Panc1 (cell line): ENCODE measurements around the gene MYL5. TPM values are rescaled to one million over a fixed set of nuclear protein-coding genes. Genes with fewer than 3 reads are reported as not detected.
A peak's percentile ranks its signal among the peaks of the same experiment; 100 is the strongest.

Experiments
- ATAC-seq: fragments of 200-7000 bp; cut with Tn5 transposase; 2 replicates; pipeline ENCODE4 v1.9.1; 2020; ENCODE audit warnings: mild to moderate bottlenecking, moderate library complexity
- BruUV-seq: library from RNA; stranded (reverse); fragments of 400-500 nt; replicated peaks from 2 replicates; lab custom pipeline; 2021; lab: Mats Ljungman, UMichigan
- CTCF ChIA-PET: fragments of 300-600 bp; sonication (Branson Sonifier 250); formaldehyde crosslinking; loops from one replicate; lab custom pipeline; 2022; ENCODE audit warnings: antibody characterized with exemption; lab: Charles Lee
- POLR2A ChIA-PET: fragments of 300-600 bp; sonication (Branson Sonifier 250); formaldehyde crosslinking; loops from one replicate; lab custom pipeline; 2022; ENCODE audit warnings: antibody characterized with exemption; lab: Charles Lee
- DNase-seq: peaks from one replicate; pipeline ENCODE4 v3.0.0-alpha.2; 2010; ENCODE audit warnings: low read depth, low spot score
- H3K27ac ChIP-seq: 2 replicates; pipeline ENCODE4 v1.5.1; 2011; ENCODE audit warnings: mild to moderate bottlenecking, low read length, inconsistent platforms
- H3K27me3 ChIP-seq: fragments of 200-500 bp; sonication (Bioruptor generic); 2 replicates; pipeline ENCODE4 v1.6.0; 2014; ENCODE audit warnings: low read length, inconsistent platforms; ENCODE audit not compliant: control insufficient read depth, insufficient read depth
- H3K36me3 ChIP-seq: fragments of 200-500 bp; sonication (Bioruptor generic); 2 replicates; pipeline ENCODE4 v1.5.1; 2014; ENCODE audit warnings: inconsistent platforms, mild to moderate bottlenecking, low read length, moderate library complexity; ENCODE audit not compliant: control insufficient read depth, insufficient read depth
- H3K4me1 ChIP-seq: 2 replicates; pipeline ENCODE4 v1.5.1; 2011; ENCODE audit warnings: inconsistent platforms, mild to moderate bottlenecking, low read length, moderate library complexity; ENCODE audit not compliant: control insufficient read depth, insufficient read depth
- H3K4me3 ChIP-seq, 2 experiments: 2 replicates each; pipeline ENCODE4 v1.5.1; 2011 to 2012; ENCODE audit warnings: low read depth in 2 of 2, low read length in 2 of 2, mild to moderate bottlenecking in 2 of 2, inconsistent platforms in 1 of 2, moderate library complexity in 1 of 2
- H3K9me3 ChIP-seq: fragments of 200-500 bp; sonication (Bioruptor generic); 2 replicates; pipeline ENCODE4 v1.5.1; 2014; ENCODE audit warnings: low read depth, mild to moderate bottlenecking, inconsistent platforms, low read length, moderate library complexity; ENCODE audit not compliant: control insufficient read depth, insufficient read depth
- POLR2AphosphoS5 ChIP-seq: IDR thresholded peaks from 2 replicates; pipeline ENCODE4 v1.6.1; 2012; ENCODE audit warnings: mild to moderate bottlenecking, low read depth, low read length, moderate library complexity
- SIN3A ChIP-seq: IDR thresholded peaks from 2 replicates; pipeline ENCODE4 v1.6.1; 2012; ENCODE audit warnings: low read depth, mild to moderate bottlenecking, low read length, moderate library complexity, borderline replicate concordance; ENCODE audit not compliant: insufficient read depth
- in situ Hi-C: cut with HindIII; loops from 2 replicates; pipeline ENCODE4 v1.10.0; 2016; ENCODE audit warnings: low sequenced_read_pairs, low pct_unique_long_range_greater_than_20kb
- intact Hi-C: fragments of 100-400 bp; cut with micrococcal nuclease; formaldehyde crosslinking; loops from one replicate; pipeline ENCODE4 v1.10.0; 2022; ENCODE audit not compliant: unreplicated experiment
- total RNA-seq: library from RNA; stranded (reverse); gene quantifications from one replicate; pipeline ENCODE4 v1.2.1, GENCODE V29; 2021; ENCODE audit not compliant: unreplicated experiment
- TF ChIP-seq, protein P1 (sequence below): fragments of 450-650 bp; IDR thresholded peaks from 2 replicates; pipeline ENCODE4 v1.5.1; 2017; ENCODE audit warnings: mild to moderate bottlenecking
- TF ChIP-seq, protein P2 (sequence below), 2 experiments: IDR thresholded peaks; 2 replicates each; pipeline ENCODE4 v1.6.1; 2011 to 2012; ENCODE audit warnings: low read depth in 2 of 2, control low read depth in 1 of 2, low read length in 1 of 2, mild to moderate bottlenecking in 1 of 2, moderate library complexity in 1 of 2; ENCODE audit not compliant: insufficient read depth in 1 of 2

MYL5 gene
- total RNA-seq, 1 experiment from 2014 or later, result 12.0 TPM

DNA sequence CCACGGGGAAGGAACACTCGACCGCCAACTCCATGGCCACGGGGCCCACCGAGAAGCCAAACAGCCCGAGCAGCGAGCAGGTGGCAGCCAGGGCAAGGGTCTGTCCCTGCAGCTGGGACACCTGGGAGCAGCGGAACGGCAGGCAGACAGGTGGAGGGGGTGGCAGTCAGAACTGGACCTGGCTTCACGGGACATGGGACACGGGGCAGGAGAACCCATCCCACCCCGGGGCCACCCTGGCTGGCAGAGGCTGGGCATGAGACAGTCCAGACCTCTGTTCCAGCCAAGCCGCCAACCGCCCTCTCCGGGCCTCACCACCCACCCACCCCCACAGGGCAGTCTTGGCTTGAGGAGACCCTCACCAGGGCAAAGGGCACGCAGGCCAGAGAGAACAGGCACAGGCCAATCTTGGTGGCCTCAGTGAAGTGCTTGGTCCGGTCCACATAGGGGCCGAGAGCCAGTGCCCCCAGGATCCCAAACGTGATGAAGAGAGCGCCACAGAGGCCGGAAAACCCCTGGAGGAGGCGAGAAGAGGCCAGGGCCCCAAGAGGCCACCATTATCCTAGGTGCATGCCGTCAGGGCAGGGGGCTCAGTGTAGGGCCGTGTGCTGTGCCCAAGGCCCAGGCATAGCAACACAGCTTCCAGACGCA, 9.0 kb downstream of the MYL5 start:
- no peaks in the 10 kb centered on the region for H3K27me3 ChIP-seq
- intact Hi-C loops, result no loop called here
- POLR2A ChIA-PET, result no interaction called here

DNA sequence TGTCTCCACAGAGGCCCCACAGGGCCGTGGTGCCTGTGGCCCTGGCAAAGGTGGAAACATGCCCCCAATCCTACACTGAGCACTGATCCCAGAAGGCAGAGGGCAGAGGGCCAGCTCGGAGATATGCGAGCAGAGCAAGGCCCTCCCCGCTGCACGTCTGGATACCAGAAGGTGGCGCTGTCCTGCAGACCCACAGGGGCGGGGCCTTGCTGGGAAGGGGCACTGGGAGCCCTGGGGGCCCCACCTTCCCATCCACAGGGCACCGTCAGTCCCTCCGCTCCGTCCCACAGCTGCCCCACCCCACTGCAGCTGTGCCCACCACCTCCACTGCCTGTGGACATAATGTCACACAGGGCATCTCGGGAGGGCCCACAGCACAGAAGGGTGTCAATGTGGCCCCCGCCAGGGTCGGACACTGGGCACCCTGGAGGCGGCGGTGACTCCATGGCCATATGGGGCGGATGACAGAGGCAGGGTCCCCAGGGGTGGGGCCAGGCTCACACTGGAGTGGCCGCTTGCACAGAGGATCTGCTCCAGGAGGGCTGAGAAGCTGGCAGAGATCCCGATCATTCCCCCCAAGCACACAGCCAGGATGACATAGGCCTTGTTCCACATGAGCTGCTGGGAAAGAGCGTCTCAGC, 9.8 kb downstream of the MYL5 start:
- ATAC-seq (peak; percentile 57), DNase-seq (no peak)
- BruUV-seq, result no TSS peak
- CTCF ChIA-PET, result interaction anchor here (0.6 to 1.4 kb wide), 5 partner anchors 10 to 215 kb away, joined by 3 to 4 read pairs (median 3); partner anchors contain the start of genes ATP5ME and MYL5
- H3K27me3 ChIP-seq, result no peaks in the 10 kb centered on the region
- H3K27ac ChIP-seq, result no peak overlapping the region
- H3K4me1 ChIP-seq, result peaks cover 24% of the 10 kb centered on the region
- in situ Hi-C loops, result no loop called here
- H3K9me3 ChIP-seq, result no peaks in the 10 kb centered on the region
- H3K36me3 ChIP-seq, result no peaks in the 10 kb centered on the region
- POLR2A ChIA-PET, result no interaction called here
- intact Hi-C loops, result no loop called here
- H3K4me3 ChIP-seq, result no peak overlapping the region
- TF ChIP-seq, protein P1, sequence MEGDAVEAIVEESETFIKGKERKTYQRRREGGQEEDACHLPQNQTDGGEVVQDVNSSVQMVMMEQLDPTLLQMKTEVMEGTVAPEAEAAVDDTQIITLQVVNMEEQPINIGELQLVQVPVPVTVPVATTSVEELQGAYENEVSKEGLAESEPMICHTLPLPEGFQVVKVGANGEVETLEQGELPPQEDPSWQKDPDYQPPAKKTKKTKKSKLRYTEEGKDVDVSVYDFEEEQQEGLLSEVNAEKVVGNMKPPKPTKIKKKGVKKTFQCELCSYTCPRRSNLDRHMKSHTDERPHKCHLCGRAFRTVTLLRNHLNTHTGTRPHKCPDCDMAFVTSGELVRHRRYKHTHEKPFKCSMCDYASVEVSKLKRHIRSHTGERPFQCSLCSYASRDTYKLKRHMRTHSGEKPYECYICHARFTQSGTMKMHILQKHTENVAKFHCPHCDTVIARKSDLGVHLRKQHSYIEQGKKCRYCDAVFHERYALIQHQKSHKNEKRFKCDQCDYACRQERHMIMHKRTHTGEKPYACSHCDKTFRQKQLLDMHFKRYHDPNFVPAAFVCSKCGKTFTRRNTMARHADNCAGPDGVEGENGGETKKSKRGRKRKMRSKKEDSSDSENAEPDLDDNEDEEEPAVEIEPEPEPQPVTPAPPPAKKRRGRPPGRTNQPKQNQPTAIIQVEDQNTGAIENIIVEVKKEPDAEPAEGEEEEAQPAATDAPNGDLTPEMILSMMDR, result peak; percentile 92
- no peak for TF ChIP-seq SIN3A

More for the DNA sequence above, 9.0 kb downstream of the MYL5 start:
- CTCF ChIA-PET, result interaction anchor here (0.6 to 1.4 kb wide), 2 partner anchors 9 to 216 kb away, joined by 3 read pairs; partner anchors contain the start of genes ATP5ME and MYL5
- peaks cover 24% of the 10 kb centered on the region for H3K4me1 ChIP-seq
- no peak overlapping the region for H3K27ac ChIP-seq
- TF ChIP-seq, protein P1, result no peak
- TF ChIP-seq POLR2AphosphoS5 (no peak), SIN3A (no peak)
- TF ChIP-seq, protein P2, sequence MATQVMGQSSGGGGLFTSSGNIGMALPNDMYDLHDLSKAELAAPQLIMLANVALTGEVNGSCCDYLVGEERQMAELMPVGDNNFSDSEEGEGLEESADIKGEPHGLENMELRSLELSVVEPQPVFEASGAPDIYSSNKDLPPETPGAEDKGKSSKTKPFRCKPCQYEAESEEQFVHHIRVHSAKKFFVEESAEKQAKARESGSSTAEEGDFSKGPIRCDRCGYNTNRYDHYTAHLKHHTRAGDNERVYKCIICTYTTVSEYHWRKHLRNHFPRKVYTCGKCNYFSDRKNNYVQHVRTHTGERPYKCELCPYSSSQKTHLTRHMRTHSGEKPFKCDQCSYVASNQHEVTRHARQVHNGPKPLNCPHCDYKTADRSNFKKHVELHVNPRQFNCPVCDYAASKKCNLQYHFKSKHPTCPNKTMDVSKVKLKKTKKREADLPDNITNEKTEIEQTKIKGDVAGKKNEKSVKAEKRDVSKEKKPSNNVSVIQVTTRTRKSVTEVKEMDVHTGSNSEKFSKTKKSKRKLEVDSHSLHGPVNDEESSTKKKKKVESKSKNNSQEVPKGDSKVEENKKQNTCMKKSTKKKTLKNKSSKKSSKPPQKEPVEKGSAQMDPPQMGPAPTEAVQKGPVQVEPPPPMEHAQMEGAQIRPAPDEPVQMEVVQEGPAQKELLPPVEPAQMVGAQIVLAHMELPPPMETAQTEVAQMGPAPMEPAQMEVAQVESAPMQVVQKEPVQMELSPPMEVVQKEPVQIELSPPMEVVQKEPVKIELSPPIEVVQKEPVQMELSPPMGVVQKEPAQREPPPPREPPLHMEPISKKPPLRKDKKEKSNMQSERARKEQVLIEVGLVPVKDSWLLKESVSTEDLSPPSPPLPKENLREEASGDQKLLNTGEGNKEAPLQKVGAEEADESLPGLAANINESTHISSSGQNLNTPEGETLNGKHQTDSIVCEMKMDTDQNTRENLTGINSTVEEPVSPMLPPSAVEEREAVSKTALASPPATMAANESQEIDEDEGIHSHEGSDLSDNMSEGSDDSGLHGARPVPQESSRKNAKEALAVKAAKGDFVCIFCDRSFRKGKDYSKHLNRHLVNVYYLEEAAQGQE (IDR thresholded peaks at IDR 0.05; ENCODE audit: insufficient read depth in 1 of 2, low read depth in 2 of 2, low read length in 1 of 2), result no peak
- DNase-seq (no peak), ATAC-seq (peak; percentile 15)
- in situ Hi-C loops, result no loop called here
- no TSS peak for BruUV-seq
- H3K36me3 ChIP-seq, result no peaks in the 10 kb centered on the region
- no peak overlapping the region for H3K4me3 ChIP-seq
- H3K9me3 ChIP-seq, result no peaks in the 10 kb centered on the region
